ENCODE data around the gene KNSTRN. TPM values are rescaled to one million over a fixed set of nuclear protein-coding genes. Genes with fewer than 3 reads are reported as not detected.

Gene KNSTRN
- total and polyA plus RNA-seq, 4 donors, result 3.4 to 28.1 (median 8.9) TPM

- Histone ChIP-seq H3K9ac (ENCODE audit: low read depth in 1 of 2, low read length in 2 of 2) (no peak overlapping the region), H3K9me3 (ENCODE audit: control insufficient read depth in 4 of 4, low read length in 3 of 4) (no peaks in the 10 kb centered on the region), H3K4me3 (ENCODE audit: low read depth in 1 of 3, low read length in 3 of 3) (no peak overlapping the region), H3K27ac (ENCODE audit: low read depth in 1 of 2, low read length in 2 of 2) (no peak overlapping the region), H3K4me1 (ENCODE audit: control insufficient read depth in 4 of 4, insufficient read depth in 4 of 4, low read length in 3 of 4) (peaks cover 6 to 24% (median 13%) of the 10 kb centered on the region in 4 donors), H3K27me3 (ENCODE audit: control insufficient read depth in 4 of 4, insufficient read depth in 4 of 4, low read length in 3 of 4) (no peaks in the 10 kb centered on the region), H3K36me3 (ENCODE audit: control insufficient read depth in 4 of 4, insufficient read depth in 3 of 4, low read depth in 1 of 4, low read length in 3 of 4) (no peaks in the 10 kb centered on the region)
- no peak for TF ChIP-seq RAD21 (IDR thresholded peaks at IDR 0.05)
- no peak for TF ChIP-seq JUND (IDR thresholded peaks at IDR 0.05)
- TF ChIP-seq FOXA2 (IDR thresholded peaks at IDR 0.05), result no peak
- no peak for TF ChIP-seq FOXA1 (IDR thresholded peaks at IDR 0.05)
- TF ChIP-seq SP1 (IDR thresholded peaks at IDR 0.05), result no peak
- no peak for TF ChIP-seq HNF4A (conservative IDR thresholded peaks at IDR 0.05)
- TF ChIP-seq NR2F2 (IDR thresholded peaks at IDR 0.05), result no peak
- TF ChIP-seq GABPA (IDR thresholded peaks at IDR 0.05 in 1 of 2, conservative IDR thresholded peaks at IDR 0.05 in 1 of 2), result no peak
- no peak for TF ChIP-seq ATF3 (IDR thresholded peaks at IDR 0.05)
- TF ChIP-seq, protein P1, sequence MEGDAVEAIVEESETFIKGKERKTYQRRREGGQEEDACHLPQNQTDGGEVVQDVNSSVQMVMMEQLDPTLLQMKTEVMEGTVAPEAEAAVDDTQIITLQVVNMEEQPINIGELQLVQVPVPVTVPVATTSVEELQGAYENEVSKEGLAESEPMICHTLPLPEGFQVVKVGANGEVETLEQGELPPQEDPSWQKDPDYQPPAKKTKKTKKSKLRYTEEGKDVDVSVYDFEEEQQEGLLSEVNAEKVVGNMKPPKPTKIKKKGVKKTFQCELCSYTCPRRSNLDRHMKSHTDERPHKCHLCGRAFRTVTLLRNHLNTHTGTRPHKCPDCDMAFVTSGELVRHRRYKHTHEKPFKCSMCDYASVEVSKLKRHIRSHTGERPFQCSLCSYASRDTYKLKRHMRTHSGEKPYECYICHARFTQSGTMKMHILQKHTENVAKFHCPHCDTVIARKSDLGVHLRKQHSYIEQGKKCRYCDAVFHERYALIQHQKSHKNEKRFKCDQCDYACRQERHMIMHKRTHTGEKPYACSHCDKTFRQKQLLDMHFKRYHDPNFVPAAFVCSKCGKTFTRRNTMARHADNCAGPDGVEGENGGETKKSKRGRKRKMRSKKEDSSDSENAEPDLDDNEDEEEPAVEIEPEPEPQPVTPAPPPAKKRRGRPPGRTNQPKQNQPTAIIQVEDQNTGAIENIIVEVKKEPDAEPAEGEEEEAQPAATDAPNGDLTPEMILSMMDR (IDR thresholded peaks at IDR 0.05; ENCODE audit: low read depth, low read length, missing input control), result no peak
- no peak for TF ChIP-seq HNF4G (IDR thresholded peaks at IDR 0.05)
- TF ChIP-seq, protein P2, sequence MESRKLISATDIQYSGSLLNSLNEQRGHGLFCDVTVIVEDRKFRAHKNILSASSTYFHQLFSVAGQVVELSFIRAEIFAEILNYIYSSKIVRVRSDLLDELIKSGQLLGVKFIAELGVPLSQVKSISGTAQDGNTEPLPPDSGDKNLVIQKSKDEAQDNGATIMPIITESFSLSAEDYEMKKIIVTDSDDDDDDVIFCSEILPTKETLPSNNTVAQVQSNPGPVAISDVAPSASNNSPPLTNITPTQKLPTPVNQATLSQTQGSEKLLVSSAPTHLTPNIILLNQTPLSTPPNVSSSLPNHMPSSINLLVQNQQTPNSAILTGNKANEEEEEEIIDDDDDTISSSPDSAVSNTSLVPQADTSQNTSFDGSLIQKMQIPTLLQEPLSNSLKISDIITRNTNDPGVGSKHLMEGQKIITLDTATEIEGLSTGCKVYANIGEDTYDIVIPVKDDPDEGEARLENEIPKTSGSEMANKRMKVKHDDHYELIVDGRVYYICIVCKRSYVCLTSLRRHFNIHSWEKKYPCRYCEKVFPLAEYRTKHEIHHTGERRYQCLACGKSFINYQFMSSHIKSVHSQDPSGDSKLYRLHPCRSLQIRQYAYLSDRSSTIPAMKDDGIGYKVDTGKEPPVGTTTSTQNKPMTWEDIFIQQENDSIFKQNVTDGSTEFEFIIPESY (IDR thresholded peaks at IDR 0.05), result no peak
- TF ChIP-seq RXRA (IDR thresholded peaks at IDR 0.05), result no peak
- TF ChIP-seq YY1 (IDR thresholded peaks at IDR 0.05), result no peak
- no peak for DNase-seq (ENCODE audit: low spot score)
- 91% methylated on average over 11 of the region's 11 CpGs for WGBS
Measured at GRCh38 chr15:40365624-40366456, 16.7 kb upstream of the KNSTRN start.

- Histone ChIP-seq H3K9ac (ENCODE audit: low read depth in 1 of 2, low read length in 2 of 2) (no peak overlapping the region), H3K4me3 (ENCODE audit: low read depth in 1 of 3, low read length in 3 of 3) (no peak overlapping the region)
- WGBS, result 48% methylated on average over 14 of the region's 14 CpGs
- TF ChIP-seq HNF4A (conservative IDR thresholded peaks at IDR 0.05), result peak; percentile 73 to 84
- peak; percentile 90 for TF ChIP-seq REST (IDR thresholded peaks at IDR 0.05)
- TF ChIP-seq RAD21 (IDR thresholded peaks at IDR 0.05), result peak in 1 of 2 donors; percentile 31
- TF ChIP-seq SP1 (IDR thresholded peaks at IDR 0.05), result peak; percentile 67
- TF ChIP-seq, protein P2 (IDR thresholded peaks at IDR 0.05), result no peak
- TF ChIP-seq, protein P1 (IDR thresholded peaks at IDR 0.05; ENCODE audit: low read depth, low read length, missing input control), result peak; percentile 1
- TF ChIP-seq TAF1 (conservative IDR thresholded peaks at IDR 0.05), result no peak
- TF ChIP-seq JUND (IDR thresholded peaks at IDR 0.05), result no peak
- peak; percentile 29 for TF ChIP-seq YY1 (IDR thresholded peaks at IDR 0.05)
- no peak for TF ChIP-seq FOXA2 (IDR thresholded peaks at IDR 0.05)
- TF ChIP-seq NR2F2 (IDR thresholded peaks at IDR 0.05), result no peak
Measured at GRCh38 chr15:40366457-40367370, 15.8 kb upstream of the KNSTRN start.

More at GRCh38 chr15:40366457-40367370, 15.8 kb upstream of the KNSTRN start:
- H3K4me1 ChIP-seq (ENCODE audit: control insufficient read depth in 4 of 4, insufficient read depth in 4 of 4, low read length in 3 of 4), result peaks cover 6 to 24% (median 13%) of the 10 kb centered on the region in 4 donors
- no peaks in the 10 kb centered on the region for H3K36me3 ChIP-seq (ENCODE audit: control insufficient read depth in 4 of 4, insufficient read depth in 3 of 4, low read depth in 1 of 4, low read length in 3 of 4)
- no peak for DNase-seq (ENCODE audit: low spot score)
- no peaks in the 10 kb centered on the region for H3K27me3 ChIP-seq (ENCODE audit: control insufficient read depth in 4 of 4, insufficient read depth in 4 of 4, low read length in 3 of 4)
- no peaks in the 10 kb centered on the region for H3K9me3 ChIP-seq (ENCODE audit: control insufficient read depth in 4 of 4, low read length in 3 of 4)
- H3K27ac ChIP-seq (ENCODE audit: low read depth in 1 of 2, low read length in 2 of 2), result peak overlapping the region; percentile 42 to 72

All from liver (tissue), 9 donors.